Ammon's horn (tissue), 1 donor: Measurements from ENCODE around the gene RGPD6.
"Not testable (repeated sequence)": the region's sequence is repeated elsewhere in the genome, so short reads cannot be mapped to it uniquely, and the experiment has no call there.

Source experiments
- DNase-seq: peaks from one replicate; pipeline ENCODE4 v3.0.0-alpha.2; 2016; ENCODE audit warnings: low spot score

RGPD6 gene

GRCh38 chr2:110481200-110481599, 95.8 kb downstream of the RGPD6 start:
- not testable (repeated sequence) for DNase-seq

DNA sequence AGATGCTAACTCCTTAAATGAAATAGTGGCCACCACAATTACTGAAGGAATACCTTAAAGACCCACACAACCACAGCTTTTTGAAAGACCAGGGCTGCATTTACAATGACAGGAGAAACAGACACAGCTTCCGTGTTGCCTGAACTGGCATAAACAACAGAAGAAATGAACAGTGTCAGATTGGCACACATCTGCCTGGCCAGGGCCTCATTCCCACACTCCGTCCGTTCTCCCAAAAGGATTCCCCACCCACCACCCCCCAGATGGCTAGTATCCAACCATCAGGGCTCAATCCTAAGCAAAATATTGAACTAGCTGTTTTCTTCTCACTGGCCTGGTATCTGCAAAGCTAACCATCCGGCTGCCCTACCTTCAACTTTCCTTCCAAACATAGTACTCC, 96.9 kb downstream of the RGPD6 start:
- DNase-seq, result not testable (repeated sequence)

- not testable (repeated sequence) for DNase-seq
Observed at GRCh38 chr2:110477370-110477769, 99.7 kb downstream of the RGPD6 start.

GRCh38 chr2:110476952-110477351, 100.1 kb downstream of the RGPD6 start:
- DNase-seq, result not testable (repeated sequence)

DNA sequence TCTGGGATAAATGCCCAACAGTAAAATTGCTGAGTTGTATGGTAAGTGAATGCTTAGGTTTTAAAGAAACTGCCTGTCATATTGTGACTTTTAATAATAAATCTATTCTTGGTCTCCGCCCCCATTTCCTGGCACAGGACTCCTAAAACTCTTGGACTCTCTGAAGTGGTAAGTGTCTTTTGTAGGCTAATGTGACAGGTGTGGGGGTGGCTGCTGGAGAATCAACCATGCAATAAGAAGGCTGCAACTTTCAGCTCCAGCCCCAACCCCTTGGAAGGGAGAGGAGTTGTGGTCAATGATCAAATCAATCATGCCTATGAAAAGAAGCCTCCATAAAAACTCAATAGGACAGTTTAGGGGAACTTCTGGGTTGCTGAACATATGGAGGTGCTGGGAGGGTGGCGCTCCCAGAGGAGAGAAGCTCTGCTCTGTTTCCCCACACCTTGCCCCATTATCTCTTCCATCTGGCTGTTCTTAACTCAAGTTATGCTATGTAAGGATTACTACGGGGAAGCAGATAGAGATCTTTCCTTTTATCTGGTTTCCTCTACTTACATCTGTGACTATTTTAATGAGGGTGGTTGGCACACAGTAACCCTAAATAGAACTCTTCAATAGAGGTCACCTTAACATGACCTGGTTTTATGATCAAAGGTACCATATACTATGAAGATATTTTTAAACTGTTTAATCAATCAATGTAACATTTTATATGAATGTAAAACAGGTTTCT, 101.2 kb downstream of the RGPD6 start:
- DNase-seq, result not testable (repeated sequence)

- DNase-seq, result not testable (repeated sequence)
Observed at GRCh38 chr2:110474898-110475297, 102.1 kb downstream of the RGPD6 start.

GRCh38 chr2:110473059-110473358, 104.0 kb downstream of the RGPD6 start:
- DNase-seq, result not testable (repeated sequence)

- DNase-seq, result not testable (repeated sequence)
Observed at GRCh38 chr2:110472171-110473058, 104.6 kb downstream of the RGPD6 start, which contains the start of gene LIMS4. LIMS4 (minus strand) TSS chr2:110472816; CDS start chr2:110472778, 38 bp downstream.

- DNase-seq, result not testable (repeated sequence)
Observed at GRCh38 chr2:110468921-110469320, 108.1 kb downstream of the RGPD6 start.

DNA sequence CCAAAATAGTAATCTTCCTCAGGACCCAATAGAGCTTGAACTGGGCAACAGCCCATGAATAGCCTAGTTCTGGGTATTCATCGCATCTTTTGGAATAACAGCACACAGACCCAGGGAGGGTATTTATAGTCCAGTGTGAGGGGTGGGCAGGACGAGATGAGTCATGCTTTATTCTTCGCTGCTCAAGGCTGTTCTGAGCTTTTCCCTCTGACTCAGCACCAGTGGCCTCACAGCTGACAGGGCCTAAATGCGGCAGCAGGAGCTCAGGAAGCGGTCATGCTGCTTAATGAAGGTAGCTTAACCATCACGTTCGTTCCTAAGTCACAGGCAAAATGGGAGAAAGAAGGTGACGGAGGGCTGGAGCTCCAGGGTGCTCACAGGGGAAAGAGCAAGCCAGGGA, 111.7 kb downstream of the RGPD6 start:
- DNase-seq, result not testable (repeated sequence)
